Activated CD4-positive, alpha-beta T cell treated with anti-CD3 and anti-CD28 coated beads, Interleukin-2, amount 50 U/mL, for 4 hours (primary cell): ENCODE measurements around the gene ABI3BP.
"Not testable (repeated sequence)": the region's sequence is repeated elsewhere in the genome, so short reads cannot be mapped to it uniquely, and the experiment has no call there.

ENCODE experiments used
- DNase-seq, 2 experiments: peaks; one replicate each; pipeline ENCODE4 v3.0.0-alpha.2; 2020

The ABI3BP gene

DNA sequence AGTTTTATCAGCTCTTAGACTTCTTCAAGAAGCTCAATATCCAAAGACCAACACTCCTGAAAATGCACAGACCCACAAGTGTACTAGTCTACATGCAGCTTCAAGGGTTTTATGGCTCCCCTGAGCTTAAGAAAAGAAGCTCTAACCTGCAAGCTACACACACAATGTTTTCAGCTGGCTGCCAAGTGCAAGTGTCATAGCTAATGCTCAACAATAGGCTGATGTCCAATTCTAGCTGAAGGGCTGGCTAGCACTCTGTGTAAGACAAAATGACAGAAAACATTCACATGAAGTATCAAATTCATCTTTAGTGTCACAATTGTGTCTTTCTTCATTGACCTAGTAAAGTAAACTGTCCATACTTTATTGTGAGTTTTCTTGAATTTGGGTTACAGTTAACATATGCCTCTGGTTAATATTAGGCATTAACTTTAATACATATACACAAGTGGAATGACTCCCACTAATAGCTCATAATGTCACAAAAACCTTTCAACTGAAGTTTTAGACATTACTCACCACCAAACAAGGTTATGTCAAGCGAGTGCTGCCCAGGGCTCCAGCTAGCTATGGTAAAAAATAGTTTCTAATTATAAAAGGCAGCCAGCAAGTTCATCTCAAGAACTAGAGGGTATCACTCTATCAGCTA lies 15.1 kb downstream of the ABI3BP start:
- no peak for DNase-seq

DNA sequence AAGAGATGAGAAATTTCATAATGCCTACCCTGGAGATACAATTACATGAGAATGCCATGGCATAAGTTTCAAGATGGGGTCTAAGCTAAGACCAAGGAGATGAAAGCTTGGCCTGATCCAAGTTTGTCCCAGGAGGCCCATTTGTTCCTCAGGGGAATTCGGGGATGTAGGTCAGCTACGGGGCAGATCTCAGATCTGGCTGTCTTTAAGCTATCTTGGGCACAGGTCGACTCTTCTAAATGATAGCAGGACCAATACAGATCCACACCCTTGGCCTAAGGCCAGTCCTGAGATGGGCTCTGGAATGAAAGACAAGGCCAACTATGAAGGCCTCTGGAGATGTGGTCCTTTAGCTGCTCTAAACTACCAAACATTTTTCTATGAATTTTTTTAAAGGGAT lies 16.6 kb downstream of the ABI3BP start:
- DNase-seq: no peak

DNA sequence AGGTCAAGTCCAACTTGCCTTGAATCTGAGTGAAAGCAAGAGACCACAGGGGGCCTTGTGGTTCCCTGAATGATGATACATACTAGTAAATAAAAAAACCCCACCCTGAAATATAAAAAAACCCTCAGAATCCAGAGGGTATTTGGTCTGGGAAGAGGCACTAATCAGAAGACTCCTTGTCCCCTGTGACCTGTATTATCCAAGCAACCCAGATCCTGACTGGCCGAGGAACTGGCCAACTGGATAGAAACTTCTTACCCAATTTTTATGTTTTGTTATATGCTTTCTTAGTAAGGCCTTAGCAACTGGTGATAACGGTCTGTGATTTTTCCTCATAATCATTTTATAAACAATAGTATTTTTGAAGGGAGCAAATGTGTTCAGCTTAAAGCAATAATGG lies 17.5 kb downstream of the ABI3BP start:
- no peak for DNase-seq

DNA sequence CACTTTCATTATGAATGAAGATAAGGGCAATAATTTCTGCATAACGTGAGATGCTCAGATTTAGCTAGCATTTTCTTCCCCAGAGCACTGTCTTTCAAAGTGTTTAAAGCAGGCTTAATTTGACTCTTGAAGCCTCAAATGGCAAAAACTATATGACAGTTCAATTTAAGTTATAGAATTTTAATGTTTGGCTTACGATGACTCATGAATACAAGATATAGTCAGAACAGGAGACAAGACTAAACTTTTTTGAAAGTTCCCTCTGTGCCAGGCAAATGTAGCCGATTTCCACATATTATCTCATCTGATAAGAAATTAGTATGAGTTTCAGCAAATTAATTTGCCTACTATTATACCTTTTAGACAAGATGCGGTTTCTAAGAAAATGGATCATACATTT lies 19.6 kb downstream of the ABI3BP start:
- DNase-seq: no peak

DNA sequence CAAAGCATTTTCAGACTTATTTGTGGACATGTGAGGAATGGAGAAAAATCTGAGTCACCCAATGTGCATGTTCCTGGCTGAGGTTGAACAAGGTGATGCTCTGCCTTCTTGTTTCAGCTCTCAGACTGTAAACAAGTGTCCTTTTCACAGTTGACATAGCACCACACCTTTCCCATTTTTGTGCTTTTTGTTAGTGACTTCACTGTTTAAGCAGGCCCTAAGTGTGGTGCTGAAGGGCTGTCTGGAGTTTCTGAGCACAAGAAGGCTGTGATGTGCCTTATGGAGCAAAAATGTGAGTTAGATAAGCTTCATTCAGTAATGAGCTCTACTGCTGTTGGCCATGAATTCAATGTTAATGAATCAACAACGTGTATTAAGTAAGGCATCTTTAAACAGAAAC lies 20.4 kb downstream of the ABI3BP start:
- no peak for DNase-seq

DNA sequence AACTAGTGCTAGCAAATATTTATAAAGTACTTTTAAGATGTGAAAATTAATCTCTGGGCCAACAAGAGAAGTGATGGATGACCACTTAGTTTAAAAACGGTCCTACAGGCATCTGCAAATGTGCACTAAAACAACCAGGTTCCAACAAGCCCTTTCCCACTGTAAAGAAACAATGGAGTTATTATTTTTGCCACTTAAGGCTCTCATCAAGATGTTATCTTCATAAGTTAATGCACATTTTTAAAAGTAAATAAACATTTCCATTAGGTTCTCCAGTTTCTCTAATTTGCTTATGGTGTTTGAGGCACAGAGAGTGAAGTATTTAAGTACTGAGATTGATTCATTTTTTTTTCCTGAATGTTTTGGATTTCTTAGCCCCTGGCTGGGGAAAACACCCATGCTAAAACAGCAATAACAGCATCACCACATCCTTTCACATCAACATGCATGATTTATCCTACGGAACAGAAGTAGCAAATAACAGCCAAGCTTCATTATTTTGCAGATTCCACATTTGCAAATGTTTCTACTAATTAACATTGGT lies 20.8 kb downstream of the ABI3BP start:
- DNase-seq: no peak

DNA sequence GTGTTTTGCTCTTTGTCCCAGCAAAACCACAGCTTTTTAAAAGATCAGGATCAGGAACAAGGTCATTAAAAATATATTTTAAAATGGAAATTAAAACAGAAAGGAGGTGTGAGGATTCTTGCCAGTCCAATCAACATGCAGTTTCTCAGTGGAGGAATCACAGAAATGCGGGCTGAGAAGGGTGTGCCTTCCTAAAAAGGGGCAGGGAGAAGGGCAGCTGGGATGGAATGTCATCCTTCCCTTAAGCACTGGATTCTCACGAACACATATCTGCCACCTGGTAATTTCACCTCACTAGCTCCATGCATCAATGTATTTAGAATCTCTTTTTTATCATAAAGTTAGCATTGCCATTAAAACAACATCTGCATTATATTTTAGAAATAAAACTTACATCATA lies 21.4 kb downstream of the ABI3BP start:
- DNase-seq: no peak

DNA sequence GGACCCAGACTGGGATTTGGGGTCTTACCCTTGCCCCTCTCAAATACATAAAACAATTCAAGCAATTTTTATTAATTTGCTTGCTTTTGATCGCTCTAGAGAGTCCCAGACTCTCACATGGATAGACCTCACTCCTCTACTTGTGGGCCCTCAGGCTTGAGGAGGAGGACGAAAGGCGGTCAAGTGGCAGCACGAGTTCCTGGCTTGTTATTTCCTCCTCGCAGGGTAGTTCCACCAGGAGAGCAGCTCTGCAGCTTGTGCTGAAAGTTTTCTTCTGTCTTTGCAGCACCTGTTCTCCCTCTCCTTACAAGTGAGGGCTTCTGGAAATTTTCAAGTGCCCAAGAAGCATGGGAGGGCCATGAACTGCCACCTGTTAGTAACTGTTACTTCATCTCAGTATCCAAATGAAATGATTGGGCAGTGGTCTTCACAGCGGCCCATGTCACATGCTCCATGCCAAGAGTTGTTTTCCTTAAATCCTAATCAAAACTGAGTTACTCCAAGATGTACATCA lies 22.7 kb downstream of the ABI3BP start:
- DNase-seq: no peak

DNA sequence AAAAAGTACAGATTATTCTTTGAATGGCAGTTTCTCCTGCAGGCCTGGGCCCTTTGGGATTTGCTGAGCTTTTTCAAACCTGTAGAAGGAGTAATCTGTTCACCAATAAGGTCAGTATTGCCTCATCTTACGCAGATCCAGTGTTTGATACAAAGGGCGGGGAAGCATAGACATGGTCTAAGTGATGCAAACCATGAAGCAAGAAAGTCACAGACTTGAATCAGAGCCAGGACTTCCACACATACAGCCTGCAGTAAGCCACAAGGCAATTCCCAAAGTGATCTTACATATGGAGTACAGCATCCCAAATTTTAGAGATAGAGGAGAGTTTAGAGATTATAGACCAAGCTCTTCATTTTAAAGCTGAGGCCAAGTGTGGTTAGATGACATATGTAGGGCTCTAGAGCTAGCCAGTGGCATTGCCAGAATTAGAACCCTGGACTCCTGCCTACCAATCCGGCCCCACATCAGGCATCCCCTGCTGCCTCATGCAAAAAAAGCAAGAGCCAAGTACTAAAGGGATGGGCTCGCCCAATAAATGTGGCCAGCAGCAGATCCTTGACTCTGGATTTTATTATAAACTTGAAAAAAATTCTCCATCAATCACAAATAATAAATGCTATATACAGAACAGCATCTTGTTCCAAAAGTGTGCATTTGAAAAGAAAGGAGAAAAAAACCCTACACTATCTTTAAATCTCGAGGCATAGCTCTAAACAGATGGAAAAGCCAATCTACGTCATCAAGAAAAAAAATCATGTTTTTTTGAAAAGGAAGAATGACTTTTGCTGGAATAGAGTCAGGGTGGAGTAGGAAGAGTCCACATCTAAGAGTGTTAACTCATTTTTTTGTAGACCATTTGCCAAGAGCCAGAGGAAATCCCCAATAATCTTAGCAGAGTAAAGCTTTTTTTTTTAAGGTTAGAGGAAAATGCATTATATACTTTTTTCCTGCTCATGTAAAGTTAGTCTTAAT lies 24.0 kb downstream of the ABI3BP start:
- no peak for DNase-seq

DNA sequence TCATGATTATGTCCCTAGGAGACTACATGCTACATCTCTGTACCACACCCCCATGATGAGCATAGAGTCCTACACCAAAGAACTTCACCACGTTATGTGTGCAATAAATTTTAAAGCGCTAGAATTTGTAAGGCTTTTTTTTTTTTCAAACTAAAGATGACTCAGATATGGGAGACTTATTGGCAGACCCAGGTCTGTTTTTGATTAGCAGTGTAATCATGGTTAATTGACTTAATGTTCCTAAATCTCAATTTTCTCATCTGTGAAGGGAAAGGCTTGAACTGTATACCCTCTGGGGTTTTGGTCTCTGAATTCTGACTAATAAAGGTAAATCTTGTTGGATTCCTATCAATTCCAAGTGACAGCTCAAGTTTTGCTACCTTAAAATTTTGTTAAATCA lies 26.4 kb downstream of the ABI3BP start:
- DNase-seq: no peak

DNA sequence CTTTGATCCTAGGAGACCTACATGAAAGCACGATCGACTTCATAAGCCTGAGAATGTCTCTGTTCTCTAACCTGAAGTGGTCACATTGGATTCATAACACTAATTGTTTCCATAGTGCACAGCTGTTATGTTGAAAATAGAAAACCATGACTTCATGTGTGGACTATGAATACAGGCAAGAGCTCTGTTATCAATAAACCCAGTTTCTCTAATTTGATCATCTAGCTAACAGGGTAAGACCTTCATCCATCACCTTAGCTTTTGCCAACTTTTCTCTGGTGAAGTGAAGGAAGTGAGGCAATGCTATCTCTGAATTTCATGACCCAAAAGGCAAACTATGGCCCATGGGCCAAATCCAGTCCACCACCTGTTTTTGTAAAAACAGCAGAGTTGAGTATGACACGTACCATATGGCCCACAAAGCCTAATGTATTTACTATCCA lies 27.2 kb downstream of the ABI3BP start:
- DNase-seq: no peak

DNA sequence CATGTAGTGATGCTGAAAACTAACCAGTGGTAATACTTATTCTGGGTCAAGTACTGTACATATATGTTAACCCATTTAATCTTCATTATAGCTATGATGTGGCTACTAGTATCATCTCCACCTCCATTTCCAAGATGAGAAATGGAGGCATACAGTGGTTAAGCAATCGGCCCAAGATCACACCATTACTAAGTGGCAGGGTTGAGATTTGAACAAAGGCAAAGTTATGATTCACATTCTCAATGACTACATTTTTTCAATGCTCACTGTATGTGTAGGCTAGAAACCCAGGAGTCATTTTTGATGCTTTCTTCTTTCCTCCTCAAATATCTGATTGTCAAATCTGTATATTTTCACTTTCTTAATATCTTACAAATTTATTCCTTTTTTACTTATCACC lies 30.2 kb downstream of the ABI3BP start:
- DNase-seq: no peak

DNA sequence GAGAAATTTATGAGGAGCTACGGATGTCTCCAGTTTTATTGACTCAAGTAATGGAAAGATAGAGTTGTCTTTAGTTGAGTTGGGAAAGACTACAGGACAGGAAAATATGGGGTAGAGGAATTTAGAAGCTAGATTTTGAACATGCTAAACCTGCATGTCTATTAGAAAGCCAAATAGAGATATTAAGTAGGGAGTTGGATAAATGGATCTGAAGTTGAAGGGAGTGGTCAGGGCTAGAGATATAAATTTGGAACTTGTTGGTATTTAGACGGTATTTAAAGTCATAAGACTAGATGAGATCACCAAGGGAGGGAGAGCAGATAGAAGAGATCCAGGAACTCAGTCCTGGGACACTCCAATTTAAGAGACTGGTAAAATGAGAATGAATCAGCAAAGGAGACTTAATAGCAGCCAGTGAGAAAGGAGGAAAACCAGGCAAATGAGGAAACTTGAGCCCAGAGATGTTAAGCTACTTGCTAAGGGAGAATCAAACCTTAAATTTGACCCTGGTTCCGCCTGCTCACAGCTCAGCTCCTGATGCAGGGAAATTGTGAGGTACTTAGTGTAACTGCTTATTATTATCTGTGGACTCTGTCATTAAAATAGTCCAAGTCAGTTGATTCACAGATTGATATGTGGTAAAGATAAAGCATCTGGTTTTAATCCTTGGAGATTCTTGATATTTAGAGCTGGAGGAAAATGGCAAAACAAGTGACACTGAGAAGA lies 35.8 kb downstream of the ABI3BP start:
- no peak for DNase-seq

DNA sequence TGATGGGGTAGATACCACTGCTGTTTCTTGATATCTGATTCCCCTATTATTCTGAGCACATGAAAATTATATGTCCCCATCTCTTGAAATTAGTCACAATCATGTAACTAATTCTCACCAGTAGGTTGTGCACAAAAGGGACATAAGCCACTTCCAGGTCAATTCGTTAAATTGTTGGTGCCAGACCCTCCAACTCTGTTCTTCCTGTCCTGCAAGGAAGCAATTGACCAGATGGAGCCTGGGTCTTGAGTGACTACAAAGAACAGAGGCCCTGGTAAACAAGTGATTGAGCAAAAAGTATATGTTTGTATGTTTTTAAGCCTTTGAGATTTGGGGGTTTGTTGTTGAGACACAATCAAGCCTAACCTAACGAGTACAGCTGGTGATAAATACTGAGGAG lies 36.9 kb downstream of the ABI3BP start:
- DNase-seq: no peak

DNA sequence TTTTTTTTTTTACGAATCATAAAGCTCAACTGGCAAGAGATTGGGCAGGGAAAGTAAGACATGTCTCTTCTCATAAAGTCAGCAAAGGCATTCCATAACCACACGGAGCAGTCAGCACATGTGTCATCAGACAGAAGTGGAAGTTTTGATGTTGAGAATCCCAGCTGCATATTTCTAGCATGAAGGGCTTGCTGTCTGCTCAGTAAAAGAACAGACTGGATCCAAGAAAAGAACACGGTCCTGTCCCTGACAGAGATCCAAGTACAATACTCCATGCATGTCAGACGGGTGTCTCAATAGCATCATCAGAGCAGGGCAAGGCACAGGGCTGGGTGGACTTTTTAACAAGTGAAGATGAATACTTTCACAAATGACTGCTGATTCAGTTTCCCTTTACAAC lies 38.2 kb downstream of the ABI3BP start:
- no peak for DNase-seq

DNA sequence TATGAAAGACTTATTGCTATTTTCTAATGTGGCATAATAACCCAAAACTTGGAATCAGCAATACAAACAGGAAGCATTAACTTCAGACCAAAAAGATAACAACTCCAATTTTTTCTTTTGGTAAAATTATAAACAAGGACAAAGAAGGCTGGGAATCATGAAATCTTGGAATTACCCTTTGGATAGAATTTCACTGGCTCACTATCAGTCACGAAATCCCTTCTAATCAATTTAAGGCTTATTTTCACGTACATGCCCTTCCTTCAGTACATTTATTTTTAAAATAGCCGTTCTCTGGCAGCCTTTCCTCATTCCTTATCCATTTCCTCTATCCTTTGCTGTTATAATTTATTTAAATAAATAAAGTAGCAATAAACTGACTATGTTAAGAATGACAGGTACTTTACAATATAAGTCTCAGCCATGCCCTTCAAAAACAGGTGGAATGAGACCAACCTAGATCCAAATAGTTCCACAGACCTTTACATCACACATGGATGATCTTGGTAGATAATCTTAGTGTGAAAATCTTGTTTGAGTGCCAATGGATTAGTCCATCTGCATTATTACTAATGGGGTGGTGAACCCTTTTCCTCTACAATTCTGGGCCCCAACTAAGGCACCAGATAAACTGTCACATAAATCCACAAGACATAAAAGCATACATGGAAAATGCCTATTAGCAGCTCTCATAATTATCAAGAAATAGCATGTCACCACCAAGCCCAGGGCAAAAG lies 38.9 kb downstream of the ABI3BP start:
- DNase-seq: no peak

DNA sequence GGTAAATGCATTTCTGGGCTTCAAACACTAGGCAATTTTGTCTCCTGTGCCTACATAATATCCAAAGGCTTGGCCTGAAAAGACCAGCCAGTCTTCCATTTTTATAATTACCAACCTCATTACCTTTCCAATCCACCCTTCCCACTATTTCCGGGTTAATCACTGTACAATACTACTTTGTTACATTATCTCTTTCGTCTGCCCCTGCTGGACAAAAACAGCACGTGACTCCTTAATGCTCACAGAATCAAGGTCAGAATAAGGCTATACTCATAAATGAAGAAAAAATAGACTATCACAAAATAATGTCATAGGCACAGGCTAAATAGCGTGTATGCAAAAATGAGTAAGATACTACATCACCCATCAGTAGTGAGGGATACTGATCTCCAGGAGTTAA lies 40.1 kb downstream of the ABI3BP start:
- DNase-seq: no peak

DNA sequence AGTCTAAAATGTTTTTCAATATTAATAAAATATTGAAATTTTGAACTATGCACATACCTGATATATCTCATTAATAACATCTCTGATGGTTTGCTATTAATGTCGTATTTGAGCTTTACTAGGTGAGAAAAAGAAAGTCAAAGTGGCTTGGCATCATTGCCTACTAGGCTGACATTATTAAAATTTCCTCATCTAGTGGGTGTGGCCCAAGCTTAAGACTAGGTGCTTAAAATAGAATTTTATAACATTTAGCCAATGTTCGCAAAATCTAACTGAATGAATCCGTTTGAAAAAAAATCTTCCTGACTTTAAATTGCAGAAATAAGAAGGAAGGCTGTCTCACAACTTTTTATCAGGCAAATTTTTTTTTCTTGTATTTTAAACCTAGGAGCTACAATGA lies 46.1 kb downstream of the ABI3BP start:
- no peak for DNase-seq

DNA sequence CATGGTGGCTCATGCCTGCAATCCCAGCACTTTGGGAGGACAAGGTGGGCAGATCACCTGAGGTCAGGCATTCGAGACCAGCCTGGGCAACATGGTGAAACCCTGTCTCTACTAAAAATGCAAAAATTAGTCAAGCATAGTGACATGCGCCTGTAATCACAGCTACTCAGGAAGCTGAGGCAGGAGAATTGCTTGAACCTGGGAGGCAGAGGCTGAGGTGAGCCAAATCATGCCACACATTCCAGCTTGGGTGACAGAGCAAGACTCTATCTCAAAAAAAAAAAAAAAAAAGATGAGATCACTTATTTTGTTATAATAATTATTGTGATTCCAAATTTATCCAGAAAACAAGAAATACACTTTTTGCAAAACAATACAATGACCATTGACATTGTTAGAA lies 47.1 kb downstream of the ABI3BP start:
- DNase-seq: not testable (repeated sequence)

DNA sequence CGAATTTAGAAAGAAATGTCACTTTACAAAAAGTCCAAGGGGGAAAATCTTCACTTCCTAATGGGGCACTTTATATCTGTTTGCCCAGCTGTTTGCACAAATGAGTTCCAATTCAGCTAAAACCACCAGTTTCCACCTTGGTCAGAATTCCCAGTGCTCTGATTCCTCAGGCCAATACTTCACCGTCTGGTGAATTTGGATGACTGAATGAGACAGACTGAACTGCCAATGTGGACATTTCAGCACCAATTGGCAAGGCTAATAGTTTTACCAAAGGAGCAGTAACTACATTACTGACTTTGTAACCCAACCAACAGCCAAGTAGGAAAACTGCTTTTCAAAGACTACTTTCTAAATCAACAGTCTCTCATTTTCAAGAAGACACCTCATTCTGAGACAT lies 51.8 kb downstream of the ABI3BP start:
- no peak for DNase-seq

DNA sequence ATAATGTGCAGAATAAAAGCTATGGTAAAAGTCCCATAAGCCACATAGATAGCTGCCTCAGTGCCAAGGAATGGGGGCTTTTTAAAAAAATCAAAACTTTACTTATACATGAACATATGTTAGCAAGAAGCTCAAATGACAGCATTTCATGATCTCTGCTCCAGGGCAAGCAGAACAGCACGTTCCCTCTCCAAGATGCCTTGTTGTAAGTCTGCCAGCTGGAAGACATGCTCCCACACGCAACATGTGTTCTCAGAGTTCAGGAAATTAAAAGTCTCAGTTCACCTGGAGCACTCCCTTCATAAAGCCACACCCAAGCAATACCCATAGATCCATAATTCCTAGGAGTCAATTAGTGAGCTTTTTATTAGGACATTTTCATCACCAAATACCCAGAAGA lies 52.2 kb downstream of the ABI3BP start:
- no peak for DNase-seq

DNA sequence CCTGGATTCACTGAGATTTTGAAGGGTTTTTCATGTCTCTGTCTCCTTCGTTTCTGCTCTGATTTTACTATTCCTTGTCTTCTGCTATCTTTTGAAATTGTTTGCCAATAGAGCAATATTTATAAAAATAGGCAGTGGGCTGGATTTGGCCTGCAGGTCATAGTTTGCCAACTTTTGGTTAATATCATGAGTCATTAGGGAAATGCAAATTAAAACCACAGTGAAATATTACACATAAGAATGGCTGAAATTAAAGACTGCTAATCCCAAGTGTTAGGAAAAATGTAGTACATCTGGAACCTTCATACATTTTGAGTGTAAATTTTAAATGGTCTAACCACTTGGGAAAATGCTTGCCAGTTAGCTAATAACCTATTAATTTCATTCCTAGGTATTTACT lies 56.3 kb downstream of the ABI3BP start:
- no peak for DNase-seq
